ENCODE measurements around the gene SSC5D. TPM values are rescaled to one million over a fixed set of nuclear protein-coding genes. Genes with fewer than 3 reads are reported as not detected.
A peak's percentile ranks its signal among the peaks of the same experiment; 100 is the strongest.

The SSC5D gene
- total and polyA plus RNA-seq, 9 of the 15 experiments (the other 6 are each of a cell fraction or from before 2014, with no cell fraction given): 0.04 to 0.71 (median 0.14) TPM; not detected in 2

- TF ChIP-seq RFX7 (CRISPR knock-in tag; IDR thresholded peaks at IDR 0.05): no peak
- no peak for TF ChIP-seq ZNF57 (CRISPR knock-in tag; IDR thresholded peaks at IDR 0.05)
- no peak for TF ChIP-seq MCM7 (IDR thresholded peaks at IDR 0.05)
- TF ChIP-seq SRSF9 (IDR thresholded peaks at IDR 0.05; ENCODE audit: borderline replicate concordance, low read depth, low read length): no peak
- TF ChIP-seq ZFX (CRISPR knock-in tag; IDR thresholded peaks at IDR 0.05): peak; percentile 64
- TF ChIP-seq ZNF217 (CRISPR knock-in tag; IDR thresholded peaks at IDR 0.05): no peak
- peak; percentile 100 for TF ChIP-seq MECOM (CRISPR knock-in tag; IDR thresholded peaks at IDR 0.05)
- TF ChIP-seq FOXO4 (CRISPR knock-in tag; IDR thresholded peaks at IDR 0.05): no peak
- peak; percentile 84 for TF ChIP-seq POLR2G (IDR thresholded peaks at IDR 0.05; ENCODE audit: low read depth, low read length)
- peak; percentile 91 for TF ChIP-seq TAL1 (IDR thresholded peaks at IDR 0.05)
- peak; percentile 91 for TF ChIP-seq EP300 (IDR thresholded peaks at IDR 0.05; ENCODE audit: low read length)
- TF ChIP-seq RREB1 (CRISPR knock-in tag; IDR thresholded peaks at IDR 0.05): no peak
- TF ChIP-seq SOX6 (IDR thresholded peaks at IDR 0.05): peak; percentile 88
- TF ChIP-seq TOE1 (IDR thresholded peaks at IDR 0.05; ENCODE audit: borderline replicate concordance): peak; percentile 72
- no peak for TF ChIP-seq TOE1 (CRISPR knock-in tag; IDR thresholded peaks at IDR 0.05; ENCODE audit: borderline replicate concordance, low read depth)
- TF ChIP-seq PML (IDR thresholded peaks at IDR 0.05; ENCODE audit: low read length): peak; percentile 34; the same call in 1 of the 2 replicates
- peak; percentile 19; the same call in 1 of the 2 replicates for TF ChIP-seq CBFB (CRISPR knock-in tag; IDR thresholded peaks at IDR 0.05)
- peak; percentile 43 for TF ChIP-seq CXXC5 (CRISPR knock-in tag; IDR thresholded peaks at IDR 0.05)
- peak; percentile 6 to 64; a peak in 2 of 4 replicates for TF ChIP-seq MAZ (CRISPR knock-in tag; conservative IDR thresholded peaks at IDR 0.05 in 1 of 2, IDR thresholded peaks at IDR 0.05 in 1 of 2)
- TF ChIP-seq NR1H2 (CRISPR knock-in tag; IDR thresholded peaks at IDR 0.05): no peak
- no peak for TF ChIP-seq ZNF561 (CRISPR knock-in tag; conservative IDR thresholded peaks at IDR 0.05)
- no peak for TF ChIP-seq MAFG (tag; conservative IDR thresholded peaks at IDR 0.05)
Measured at GRCh38 chr19:55467236-55468053, 20.8 kb upstream of the SSC5D start (continued).
